H1 (cell line): ENCODE measurements around the gene PPP1R2B. TPM values are rescaled to one million over a fixed set of nuclear protein-coding genes. Genes with fewer than 3 reads are reported as not detected.

Experiments
- polyA plus RNA-seq, 7 experiments: library from polyadenylated mRNA; depleted of rRNA in 3 of 7; stranded (reverse) in 5 of 7; unstranded in 2 of 7; fragments of >200 nt in 5 of 7; fragments of 200-250 nt in 2 of 7; gene quantifications; 1 replicate in 5 of 7; 2 replicates in 1 of 7; 4 replicates in 1 of 7; pipeline versions ENCODE4 v1.2.1 to v1.2.3, GENCODE V29; 2011 to 2013; ENCODE audit warnings: missing spikeins in 2 of 7, mixed read lengths in 2 of 7
- small RNA-seq: library from polyadenylated mRNA; stranded (forward); fragments of <200 nt; extraction: miRNeasy Mini kit (QIAGEN cat#:217004); gene quantifications from one replicate; pipeline ENCODE3, GENCODE V24; 2013; ENCODE audit not compliant: insufficient read depth
- total RNA-seq: library from RNA; stranded (reverse); fragmentation: NEBNext Ultra II Directional; extraction: Animal tissue kit (Norgen Biotek cat#: 25700); gene quantifications from 2 replicates; pipeline ENCODE4 v1.2.1, GENCODE V29; 2021

The PPP1R2B gene
- total and polyA plus RNA-seq, 2 of the 8 experiments (the other 6 are each of a cell fraction or from before 2014, with no cell fraction given) = not detected

Small RNA genes within 50 kb of the gene (small RNA-seq; reads per million reads assigned to genes)
- not detected for gene RNU6-556P

Other genes with a start within 250 kb of the PPP1R2B start
- gene TIMD4, start 112.9 kb downstream of the PPP1R2B start, total RNA-seq = not detected in 2 replicates
- not detected in 2 replicates for gene TIMD4, start 112.9 kb downstream of the PPP1R2B start, polyA plus RNA-seq (2011; rRNA removed)
- gene HAVCR1, start 208.8 kb downstream of the PPP1R2B start, total RNA-seq = not detected in 2 replicates
- not detected in 2 replicates for gene HAVCR1, start 208.8 kb downstream of the PPP1R2B start, polyA plus RNA-seq (2011; rRNA removed)